Activated CD8-positive, alpha-beta memory T cell treated with anti-CD3 and anti-CD28 coated beads for 4 hours (primary cell): Measurements from ENCODE around the gene CAT.

Experiments
- DNase-seq, 2 donors: peaks; one replicate each; pipeline ENCODE4 v3.0.0-alpha.2; 2020; ENCODE audit warnings: low read depth in 2 of 2

The CAT gene

GRCh38 chr11:34495239-34495723, 56.5 kb downstream of the CAT start:
- DNase-seq = no peak

GRCh38 chr11:34495724-34496377, 57.1 kb downstream of the CAT start:
- DNase-seq = no peak

GRCh38 chr11:34499719-34500500, 61.2 kb downstream of the CAT start:
- DNase-seq = no peak

GRCh38 chr11:34501500-34501899, 62.8 kb downstream of the CAT start:
- DNase-seq = no peak

GRCh38 chr11:34501949-34502348, 63.2 kb downstream of the CAT start:
- DNase-seq = no peak

GRCh38 chr11:34502949-34503348, 64.2 kb downstream of the CAT start:
- DNase-seq = no peak

GRCh38 chr11:34505874-34506273, 67.1 kb downstream of the CAT start:
- no peak for DNase-seq

- DNase-seq = no peak
Observed at GRCh38 chr11:34507156-34507555, 68.4 kb downstream of the CAT start.

- DNase-seq = no peak
Observed at GRCh38 chr11:34507610-34508009, 68.9 kb downstream of the CAT start.

GRCh38 chr11:34508524-34508923, 69.8 kb downstream of the CAT start:
- no peak for DNase-seq

GRCh38 chr11:34509336-34509876, 70.7 kb downstream of the CAT start:
- no peak for DNase-seq

- no peak for DNase-seq
Observed at GRCh38 chr11:34510218-34510617, 71.5 kb downstream of the CAT start.

- no peak for DNase-seq
Observed at GRCh38 chr11:34510673-34511072, 71.9 kb downstream of the CAT start.

- peak; percentile 2 to 6 for DNase-seq
Observed at GRCh38 chr11:34512840-34513681, 74.3 kb downstream of the CAT start.

- DNase-seq = no peak
Observed at GRCh38 chr11:34513682-34514449, 75.1 kb downstream of the CAT start, which contains the start of gene ELF5. ELF5 (minus strand) TSS chr11:34513794; CDS start chr11:34505749, 8,045 bp downstream.

- DNase-seq = no peak
Observed at GRCh38 chr11:34514597-34514996, 75.9 kb downstream of the CAT start.

GRCh38 chr11:34516247-34517040, 77.7 kb downstream of the CAT start:
- no peak for DNase-seq

GRCh38 chr11:34519595-34520235, 81.0 kb downstream of the CAT start:
- no peak for DNase-seq

- DNase-seq = no peak
Observed at GRCh38 chr11:34521265-34521664, 82.5 kb downstream of the CAT start.
